ENCODE results near the gene SNX14. TPM values are rescaled to one million over a fixed set of nuclear protein-coding genes. Genes with fewer than 3 reads are reported as not detected.
A peak's percentile ranks its signal among the peaks of the same experiment; 100 is the strongest.

Gene SNX14
- total RNA-seq, 1 donor from 2014 or later: 107 TPM

DNA sequence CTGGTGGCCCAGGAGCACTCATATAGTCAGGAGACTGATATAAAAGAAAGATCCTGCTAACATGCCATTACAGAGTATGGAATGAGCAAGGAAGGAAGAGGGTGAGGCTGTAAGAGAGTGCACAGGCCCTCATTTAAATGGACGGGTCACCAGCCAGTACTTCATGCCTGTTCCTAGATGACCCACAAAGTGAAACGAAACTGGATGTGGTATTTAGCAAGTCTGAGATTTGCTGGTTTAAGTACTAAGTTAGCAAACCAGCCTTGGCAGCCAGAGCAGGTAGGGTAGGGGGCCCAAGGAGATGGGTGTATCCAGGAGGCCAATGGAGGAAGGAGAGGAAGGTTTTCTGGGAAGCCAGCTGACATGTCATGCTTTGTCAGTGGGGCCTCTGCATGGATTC, 127.9 kb downstream of the SNX14 start:
- no peak for DNase-seq (ENCODE audit: low read depth, low spot score)

DNA sequence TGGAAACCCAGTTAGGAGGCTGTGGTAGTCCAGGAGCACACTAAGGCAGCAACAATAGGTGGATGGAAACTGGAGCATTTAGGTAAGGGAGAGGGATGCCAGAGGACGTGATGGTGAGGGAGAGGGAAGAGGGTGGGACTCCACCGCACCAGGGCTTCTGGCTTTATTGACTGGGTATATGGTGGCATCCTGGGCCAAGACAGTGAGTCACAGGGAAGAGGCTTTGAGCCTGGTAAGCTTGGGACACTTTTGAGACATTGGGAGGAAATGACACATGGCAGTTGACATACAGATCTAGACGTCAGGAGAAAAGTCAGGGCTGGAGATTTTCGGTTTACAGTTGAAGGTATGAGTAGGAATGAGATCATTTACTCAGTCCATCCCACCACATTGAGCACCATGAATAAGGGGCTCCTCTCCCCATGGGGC, 128.9 kb downstream of the SNX14 start:
- peak; percentile 87 for DNase-seq (ENCODE audit: low read depth, low spot score)

GRCh38 chr6:85464260-85464644, 129.4 kb downstream of the SNX14 start:
- DNase-seq (ENCODE audit: low read depth, low spot score): peak; percentile 96

GRCh38 chr6:85463621-85464259, 129.9 kb downstream of the SNX14 start:
- DNase-seq (ENCODE audit: low read depth, low spot score): no peak

DNA sequence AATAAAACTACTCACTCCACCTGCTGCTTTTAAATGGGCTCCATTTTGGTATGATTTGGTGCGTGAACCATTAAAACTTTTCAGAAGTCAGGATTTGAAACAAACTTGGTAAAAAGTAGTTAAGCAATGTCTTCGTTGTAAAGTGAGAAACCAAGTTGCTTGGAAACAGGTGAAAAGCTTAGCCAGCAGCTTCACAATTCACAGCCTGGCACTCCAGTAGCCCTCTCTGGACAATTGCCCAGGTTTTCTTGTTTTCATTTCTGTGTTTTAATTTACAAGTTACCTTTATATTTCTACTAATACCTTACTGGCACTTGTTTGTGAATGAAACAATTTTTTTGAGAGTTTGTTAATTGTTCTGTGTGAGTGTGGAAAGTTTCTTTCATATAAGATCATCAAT, 131.0 kb downstream of the SNX14 start:
- DNase-seq (ENCODE audit: low read depth, low spot score): no peak

- no peak for DNase-seq (ENCODE audit: low read depth, low spot score)
Observed at GRCh38 chr6:85461798-85462170, 131.9 kb downstream of the SNX14 start.

DNA sequence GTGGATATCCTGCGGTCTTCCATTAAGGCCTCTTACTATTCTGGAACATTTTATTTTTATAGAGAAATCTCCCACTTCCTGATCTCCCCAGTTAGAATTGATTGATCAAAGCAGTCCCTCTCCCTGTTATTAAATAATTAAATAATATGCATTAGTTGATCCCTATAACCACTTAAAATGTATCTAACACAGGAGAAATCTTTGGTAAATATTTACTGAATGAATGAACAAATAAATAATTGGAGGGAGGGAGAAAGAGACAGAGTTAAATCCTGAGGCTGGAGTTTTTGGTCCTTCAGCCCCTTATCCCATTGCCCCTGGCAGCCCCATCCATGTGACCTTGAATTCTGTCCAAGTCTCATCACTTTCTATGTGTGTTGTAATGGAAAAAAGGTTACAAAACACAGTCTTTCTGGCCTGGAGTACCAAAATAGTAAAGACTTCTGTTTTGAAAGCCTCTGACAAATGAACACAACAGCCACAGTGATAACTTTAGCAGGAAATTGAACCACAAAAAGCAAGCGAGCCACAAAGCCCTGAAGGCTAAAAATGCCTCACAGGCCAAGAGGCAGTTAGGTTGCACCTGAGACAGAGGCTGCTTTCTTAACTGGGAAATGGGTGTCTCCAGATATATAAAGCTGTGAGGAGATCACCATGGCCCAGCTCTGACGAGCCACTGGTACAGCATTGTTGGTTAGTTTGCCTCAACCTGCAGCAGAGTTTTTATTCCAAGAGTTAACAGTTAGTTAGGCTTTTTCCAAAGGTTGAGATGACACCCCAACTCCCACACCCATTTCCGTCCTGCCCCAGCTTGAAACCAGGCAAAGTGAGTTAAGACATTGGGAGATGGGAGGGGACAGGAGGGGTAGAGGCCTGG, 132.5 kb downstream of the SNX14 start:
- no peak for DNase-seq (ENCODE audit: low read depth, low spot score)

DNA sequence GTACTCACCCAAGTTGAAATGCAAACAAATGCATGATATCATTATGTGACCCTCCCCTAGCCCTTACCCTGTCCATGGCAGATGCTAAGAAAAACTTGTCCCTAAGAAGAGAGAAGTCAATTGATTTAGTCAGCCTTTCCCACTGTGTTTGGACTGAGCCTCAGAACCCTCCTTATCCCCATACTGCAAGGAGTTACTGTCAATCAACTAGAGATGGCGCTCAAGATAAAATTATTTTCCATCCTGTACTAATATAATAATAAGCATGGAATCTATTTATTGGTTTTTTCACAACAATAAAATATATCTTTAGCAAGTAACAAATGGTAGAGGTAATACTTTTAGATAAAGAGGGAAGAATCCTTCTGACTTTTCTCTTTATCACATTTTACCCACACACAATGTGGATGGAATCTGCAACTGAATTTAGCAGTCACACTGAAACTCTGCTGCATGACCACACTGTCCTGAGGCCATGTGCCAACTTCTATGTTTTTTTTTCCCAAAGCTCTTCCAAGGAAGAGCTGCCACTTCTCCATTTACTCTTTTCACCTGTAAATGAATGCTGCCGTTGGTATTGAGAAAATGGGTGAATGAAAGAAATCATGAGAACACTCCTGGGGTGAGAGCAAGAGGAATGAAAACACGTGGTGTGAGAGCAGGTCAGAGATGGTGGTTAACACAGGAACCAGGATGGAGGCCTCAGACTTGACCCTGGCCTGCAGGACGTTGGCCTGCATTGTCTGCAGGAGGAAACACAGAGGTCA, 133.3 kb downstream of the SNX14 start:
- DNase-seq (ENCODE audit: low read depth, low spot score): peak; percentile 86

DNA sequence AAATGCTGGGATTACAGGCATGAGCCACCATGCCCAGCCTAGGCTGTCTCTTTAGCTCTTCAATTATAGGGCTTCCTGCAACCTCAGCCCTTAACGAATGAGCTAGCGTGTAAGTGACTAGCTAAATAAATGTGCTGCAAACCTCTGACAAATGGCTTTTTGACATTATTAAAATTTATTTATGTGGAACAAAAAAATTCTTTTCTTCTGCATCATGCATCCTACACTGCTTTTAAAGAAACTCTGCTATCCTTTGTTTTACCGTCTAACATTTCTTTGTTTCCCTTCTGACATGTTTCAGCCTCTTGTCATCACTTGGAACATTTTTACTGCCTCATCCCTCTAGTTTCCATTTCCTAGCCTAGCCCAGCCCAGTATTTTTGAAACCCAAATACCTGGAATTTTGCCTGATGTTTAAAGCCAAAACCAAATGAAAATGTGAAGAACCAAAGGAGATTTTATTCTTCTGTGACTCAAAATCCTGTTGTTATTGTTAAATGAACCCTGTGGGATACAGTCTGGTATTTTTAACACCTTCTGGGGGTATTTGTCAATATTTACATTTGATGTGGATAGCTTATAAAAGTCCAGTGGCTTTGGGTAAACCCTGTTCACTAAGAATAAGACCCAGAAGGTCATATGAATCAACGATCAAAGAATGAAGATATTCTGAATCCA, 134.3 kb downstream of the SNX14 start:
- DNase-seq (ENCODE audit: low read depth, low spot score): no peak

- no peak for DNase-seq (ENCODE audit: low read depth, low spot score)
Observed at GRCh38 chr6:85458782-85459181, 134.9 kb downstream of the SNX14 start.

DNA sequence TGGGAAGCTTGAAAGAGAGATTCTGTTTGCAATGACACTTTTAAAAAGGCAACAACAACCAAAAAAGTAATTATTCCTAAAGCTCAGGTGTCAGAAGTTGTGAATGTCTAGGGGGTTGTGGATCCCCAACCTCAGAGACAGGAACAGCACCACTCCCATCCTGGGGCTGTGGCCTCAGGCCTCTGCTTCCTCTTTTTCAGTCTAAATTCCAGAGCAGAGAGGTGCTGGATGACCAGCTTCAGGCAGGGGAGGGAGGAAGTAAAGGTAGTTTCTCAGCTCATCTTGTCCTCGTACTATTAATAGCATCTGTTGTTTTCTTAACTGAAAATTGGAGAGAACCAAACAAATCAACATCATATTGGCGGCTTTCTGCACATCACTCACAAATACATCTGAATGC, 135.5 kb downstream of the SNX14 start:
- DNase-seq (ENCODE audit: low read depth, low spot score): no peak

GRCh38 chr6:85456782-85457181, 136.9 kb downstream of the SNX14 start:
- DNase-seq (ENCODE audit: low read depth, low spot score): no peak

Other genes with a start within 250 kb of the SNX14 start
- gene NT5E, start 143.8 kb downstream of the SNX14 start, total RNA-seq: 187 and 223 TPM in 2 replicates
- gene SYNCRIP, start 49.0 kb upstream of the SNX14 start, total RNA-seq: 94.3 and 119 TPM in 2 replicates